IPS DF 4.7 (cell line): ENCODE measurements around the gene MPST.

Experiments
- DNase-seq: peaks from one replicate; pipeline ENCODE4 v3.0.0-alpha.2; 2013; ENCODE audit warnings: low spot score; ENCODE audit errors: extremely low read depth

Gene MPST

DNA sequence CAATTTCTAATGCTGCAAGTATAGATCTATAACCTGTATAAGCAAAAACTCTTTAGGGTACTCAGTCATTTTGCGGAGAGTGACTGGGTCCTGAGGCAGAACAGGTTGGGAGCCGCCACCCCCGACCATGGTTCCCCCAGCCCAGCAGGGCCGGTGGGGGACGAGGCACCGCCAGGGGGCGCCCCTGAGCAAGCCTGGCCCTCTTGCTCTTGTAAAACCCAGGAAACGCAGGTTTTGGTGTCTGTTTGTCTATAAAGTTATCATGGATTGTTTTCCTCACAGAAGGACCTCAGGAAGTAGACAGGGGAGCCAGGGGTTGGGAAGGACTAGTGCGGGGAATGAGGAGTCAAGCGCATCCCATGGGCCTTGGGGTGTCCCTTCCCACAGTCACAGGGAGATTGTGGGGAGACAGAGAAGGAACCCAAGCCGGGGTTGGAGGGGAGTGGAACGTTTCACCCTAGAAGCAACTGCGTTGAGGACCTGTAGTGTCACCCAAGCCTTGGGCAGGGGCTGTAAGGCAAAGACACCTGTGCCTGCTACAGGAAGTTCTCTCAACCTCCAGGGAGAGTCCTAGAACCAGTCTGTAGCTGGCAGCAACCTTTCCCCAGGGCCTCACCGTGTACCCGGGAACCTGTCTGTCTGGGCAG is 58.4 kb downstream of the MPST start:
- DNase-seq: no peak

DNA sequence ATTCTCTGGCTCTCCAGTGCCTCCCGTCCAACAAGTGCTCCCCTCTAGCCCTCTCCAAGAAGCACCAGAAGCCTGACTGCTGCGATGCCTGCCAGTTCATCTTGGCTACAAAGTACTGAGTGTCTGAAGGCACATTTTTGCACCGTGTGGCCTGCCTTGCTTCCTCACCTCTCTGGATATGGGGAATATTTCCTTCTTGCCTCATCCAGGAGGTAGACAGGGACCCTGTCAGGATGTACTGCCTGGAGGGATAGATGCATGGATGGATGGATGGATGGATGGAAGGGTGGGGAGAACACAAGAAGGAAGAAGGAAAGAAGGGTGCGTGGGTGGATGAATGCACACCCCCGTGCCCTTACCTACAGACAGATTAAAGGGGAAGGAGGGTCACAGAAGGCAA is 59.6 kb downstream of the MPST start:
- no peak for DNase-seq
